GM19452 (cell line): ENCODE results near the gene CXXC5.

ENCODE experiments used
- ATAC-seq: cut with Tn5 transposase; IDR thresholded peaks from one replicate; pipeline ENCODE4 v1.9.1; 2021; ENCODE audit not compliant: unreplicated experiment

CXXC5 gene

DNA sequence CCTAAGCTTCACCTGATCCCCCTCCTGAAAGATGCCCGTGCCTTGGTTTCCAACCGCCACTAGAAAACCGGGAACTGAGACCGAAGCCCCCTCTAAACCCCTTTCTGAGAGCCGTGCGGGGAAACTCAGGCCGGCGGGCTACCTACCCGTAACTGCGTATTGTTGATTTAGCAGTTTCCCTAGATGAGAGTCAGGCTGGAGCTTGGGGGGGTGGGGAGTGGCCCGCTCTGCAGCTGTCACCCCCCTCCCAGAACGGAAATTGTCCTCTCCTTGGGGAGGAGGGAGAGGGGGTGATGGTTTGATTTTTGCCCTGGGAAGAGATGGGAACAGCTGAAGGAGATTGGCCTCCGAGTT is 2.5 kb downstream of the CXXC5 start:
- no peak for ATAC-seq

DNA sequence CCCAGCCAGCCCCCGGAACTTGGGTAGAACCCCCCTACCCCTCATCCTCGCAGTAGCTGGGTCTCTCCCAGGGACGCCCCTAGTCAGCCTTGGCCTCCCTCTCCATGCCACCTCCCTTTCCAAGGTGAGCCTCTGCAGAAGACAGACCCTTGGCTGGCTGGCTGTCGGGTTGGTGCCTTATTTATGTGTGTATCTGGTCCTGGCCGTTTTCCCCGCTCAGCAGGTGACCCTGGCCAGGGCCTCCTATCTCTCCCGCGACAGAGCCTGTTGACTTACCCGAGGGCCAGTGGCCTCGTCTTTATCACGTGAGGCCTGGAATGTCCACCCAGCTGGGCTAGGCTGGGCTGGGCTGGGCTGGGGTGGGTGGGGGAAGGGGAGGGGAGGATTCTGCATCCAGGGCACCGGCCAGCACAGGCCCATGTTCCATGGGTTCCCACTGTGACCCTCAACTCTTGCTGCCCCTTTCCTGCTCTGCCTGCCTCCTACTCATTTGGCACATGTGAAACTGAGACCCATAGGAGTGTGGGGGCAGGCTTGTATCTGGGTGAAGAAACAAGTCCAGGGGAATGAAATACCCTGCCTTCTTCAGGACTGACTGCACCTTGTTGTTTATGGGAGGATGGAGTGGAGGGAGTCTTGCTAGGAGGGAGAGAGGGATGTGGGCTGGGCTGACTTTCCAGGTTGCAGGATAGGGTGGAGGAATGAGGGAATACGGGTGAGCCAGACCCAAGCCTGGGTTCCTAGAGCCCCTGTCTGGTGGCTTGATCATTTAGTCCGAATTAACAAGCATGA is 3.1 kb downstream of the CXXC5 start:
- ATAC-seq = no peak

DNA sequence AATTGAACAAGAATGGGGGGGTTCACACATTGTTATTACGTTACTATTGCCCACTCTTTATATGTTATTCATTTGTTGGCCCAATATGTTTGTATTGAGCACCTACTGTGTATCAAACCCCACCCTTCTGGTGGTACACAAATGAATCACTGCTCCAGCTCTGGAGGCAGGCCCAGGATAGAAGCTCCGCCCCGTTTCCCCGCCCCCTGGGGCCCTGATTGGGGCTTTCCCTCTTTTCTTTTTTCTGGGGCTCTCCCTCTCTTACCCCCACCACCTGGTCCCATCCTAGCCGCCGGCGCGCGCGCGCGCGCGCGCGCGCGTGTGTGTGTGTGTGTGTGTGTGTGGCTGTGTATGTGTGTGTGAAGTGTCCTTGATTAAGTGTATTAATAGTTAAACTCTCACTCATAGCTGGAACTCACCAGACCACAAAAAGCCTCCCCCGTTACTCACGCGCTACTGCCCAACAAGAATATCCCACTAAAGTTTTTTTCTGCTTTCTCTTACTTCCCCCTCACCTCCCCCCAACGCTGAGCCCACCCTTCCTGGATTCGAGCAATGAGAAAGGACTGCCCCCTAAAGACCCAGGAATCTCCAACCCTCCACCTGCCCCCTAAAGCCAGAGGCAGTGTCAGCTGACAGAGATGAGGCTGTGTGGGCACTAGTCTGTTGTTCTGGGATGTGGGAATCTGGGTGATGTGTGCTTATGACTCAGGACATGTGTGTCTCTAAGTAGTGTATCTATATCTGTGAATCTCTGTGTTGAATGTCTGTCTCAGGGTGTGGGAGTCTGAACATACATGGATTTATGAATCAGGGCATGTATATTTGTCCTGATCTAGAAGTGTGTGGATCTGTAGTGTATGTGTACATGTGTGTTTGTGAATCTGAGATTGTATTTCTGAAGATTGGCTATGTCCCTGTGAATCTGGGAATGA is 4.0 kb downstream of the CXXC5 start:
- ATAC-seq = peak; percentile 39

DNA sequence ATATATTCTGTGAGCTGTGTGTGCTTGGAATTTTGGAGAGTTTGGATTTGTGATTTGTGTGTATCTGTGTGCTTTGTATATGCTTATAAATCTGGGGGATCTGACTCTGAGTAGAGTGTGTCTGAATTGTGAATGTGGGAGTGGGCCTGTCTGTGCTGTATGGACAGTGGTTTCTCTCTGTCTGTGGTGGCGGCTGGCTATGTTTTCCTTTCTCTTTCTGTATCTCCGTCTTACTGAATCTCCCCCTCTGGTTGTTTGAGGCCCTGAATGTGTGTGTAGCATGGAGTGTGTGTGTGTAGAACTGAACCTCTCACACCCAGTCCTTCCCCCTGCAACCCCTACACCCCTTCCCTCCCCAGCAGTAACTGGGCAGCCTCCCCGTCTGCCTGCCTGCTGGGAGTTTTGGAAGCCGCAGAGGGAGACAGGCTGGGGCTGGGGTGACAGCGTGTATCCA is 4.7 kb downstream of the CXXC5 start:
- peak; percentile 35 for ATAC-seq

DNA sequence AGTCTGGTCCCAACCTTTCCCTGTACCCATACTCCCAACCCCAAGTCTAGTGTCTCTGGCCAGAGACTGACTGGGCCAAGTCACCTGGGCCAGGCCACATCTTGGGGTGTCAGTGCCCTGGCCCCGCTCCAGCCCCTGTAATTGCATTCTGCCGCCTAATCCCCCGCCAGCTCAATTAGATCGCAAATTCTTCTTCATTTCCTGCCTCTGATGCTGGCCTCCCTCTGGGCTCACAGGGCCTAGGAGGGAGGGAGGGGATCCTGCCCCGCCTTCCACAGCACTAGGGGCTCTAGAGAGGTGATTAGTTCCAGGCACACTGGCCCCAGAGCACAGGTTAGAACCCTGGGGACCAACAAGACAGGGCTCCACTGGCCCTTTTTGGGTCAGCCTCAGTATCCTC is 5.5 kb downstream of the CXXC5 start:
- ATAC-seq = no peak

DNA sequence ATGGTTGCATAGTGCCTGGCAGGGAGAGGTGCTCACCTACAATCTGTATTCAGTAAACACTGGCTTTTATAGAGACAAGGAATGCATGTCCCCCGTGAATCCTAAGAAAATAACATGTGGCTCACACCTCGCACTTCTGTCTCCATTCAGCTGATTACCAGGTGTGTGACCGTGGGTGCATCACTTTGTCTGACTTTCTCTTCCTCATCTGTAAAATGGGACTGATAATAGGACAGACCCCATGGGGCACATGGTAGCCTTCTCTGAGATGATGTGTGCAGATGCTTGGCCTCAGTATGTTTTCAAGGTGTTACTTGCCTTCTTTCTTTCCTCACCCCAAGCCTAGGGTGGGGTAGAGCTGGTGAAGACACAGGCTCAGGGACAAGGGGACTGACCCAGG is 6.3 kb downstream of the CXXC5 start:
- no peak for ATAC-seq

DNA sequence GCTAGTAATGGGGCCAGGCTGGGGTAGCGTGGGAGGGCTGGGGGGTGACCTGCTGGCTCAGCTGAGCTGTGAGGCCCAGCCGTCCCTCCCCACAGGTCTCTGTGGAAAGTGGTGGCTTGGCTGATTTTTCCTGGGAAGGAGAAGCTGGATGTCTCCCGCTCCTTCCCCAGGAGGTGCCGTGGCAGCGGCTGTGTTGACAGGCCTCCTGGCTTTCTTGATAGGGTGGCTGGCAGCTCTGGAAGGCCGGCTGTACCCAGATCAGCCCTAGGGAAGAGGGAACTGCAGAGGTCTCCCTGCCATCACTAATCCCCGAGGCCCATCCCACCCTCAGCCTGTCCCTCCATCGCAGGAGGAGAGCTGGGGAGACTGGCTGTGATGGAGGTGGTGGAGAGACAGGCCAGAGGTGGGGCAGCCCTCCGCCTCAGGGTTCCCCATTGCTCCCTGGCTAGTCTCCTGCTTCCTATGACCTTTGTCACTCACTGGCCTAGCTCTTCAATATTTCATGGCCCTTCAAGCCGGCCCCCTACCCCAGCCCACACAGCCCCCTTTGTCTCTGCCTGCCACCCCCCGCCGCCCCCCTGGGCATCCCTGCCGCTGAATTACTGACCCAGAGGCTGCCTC is 6.8 kb downstream of the CXXC5 start:
- ATAC-seq = no peak

DNA sequence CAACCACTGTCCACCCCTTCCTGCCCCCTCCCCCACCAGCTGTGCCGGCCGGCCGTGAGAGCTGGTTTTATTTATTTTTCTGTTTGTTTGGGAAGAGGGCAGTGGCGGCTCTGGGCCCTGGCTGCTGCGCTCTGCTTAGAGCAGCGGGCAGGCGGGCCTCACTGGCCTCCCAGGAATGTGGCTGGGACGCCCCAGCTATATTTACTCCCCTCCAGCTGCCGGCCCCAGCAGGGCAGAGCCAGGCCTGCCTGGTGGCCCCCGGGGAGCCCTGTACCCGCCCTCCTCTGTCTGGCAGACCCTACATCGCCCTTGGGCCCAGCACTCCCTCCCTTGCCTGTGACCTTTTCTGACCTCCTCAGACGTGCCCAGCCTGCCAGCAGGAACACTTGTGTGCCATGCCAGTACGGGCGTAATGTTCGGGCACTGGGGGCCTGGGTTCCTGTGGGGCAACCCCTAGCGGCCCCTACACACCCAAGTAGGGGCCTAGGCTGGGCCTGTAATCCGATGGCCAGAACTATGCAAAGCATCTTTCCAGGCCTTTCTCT is 7.7 kb downstream of the CXXC5 start:
- ATAC-seq = no peak

DNA sequence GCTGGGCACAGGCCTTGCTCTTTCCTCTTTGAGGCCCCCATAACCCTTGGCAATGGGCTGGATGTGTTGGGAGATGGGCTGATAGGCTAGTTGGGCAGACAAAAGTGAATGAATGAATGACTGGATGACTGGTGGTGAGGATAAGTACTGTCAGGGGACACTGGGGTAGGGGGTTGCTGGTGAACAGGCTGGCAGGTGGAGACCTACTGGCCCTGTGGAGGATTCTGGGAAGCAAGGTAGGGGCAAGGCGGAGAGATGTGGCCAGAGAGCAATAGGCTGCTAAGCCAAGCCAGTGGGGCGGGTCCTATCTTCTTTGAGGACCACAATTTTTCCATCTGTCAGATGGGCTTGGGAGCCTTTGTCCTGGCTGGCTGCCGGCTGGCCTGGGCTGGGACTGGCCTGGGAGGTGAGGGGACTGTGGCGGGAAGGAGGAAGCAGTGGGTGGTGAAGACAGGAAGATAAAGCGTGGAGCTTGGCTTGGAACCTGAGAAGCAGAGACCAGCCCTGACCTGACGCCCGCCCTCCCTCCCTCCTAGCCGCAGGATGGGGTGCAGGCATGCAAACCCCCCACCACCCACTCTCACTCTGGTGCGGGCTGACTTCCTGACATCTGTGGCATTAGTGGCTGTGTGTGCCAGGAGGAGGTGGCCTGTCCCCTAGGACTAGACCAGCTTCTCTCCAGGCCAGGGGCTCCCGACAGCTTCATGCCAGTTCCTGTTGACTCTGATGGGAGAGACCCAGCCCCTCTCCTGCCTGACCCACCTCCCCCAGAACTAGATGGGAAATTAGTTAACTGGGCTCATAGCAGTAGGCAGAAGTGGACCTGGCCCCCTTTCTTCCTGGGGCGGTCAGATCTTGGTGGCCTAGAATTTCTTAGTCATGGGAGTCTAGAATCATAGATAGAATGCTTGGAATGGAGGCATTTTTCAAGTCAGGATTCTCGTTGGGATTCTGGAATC is 9.5 kb downstream of the CXXC5 start:
- no peak for ATAC-seq

DNA sequence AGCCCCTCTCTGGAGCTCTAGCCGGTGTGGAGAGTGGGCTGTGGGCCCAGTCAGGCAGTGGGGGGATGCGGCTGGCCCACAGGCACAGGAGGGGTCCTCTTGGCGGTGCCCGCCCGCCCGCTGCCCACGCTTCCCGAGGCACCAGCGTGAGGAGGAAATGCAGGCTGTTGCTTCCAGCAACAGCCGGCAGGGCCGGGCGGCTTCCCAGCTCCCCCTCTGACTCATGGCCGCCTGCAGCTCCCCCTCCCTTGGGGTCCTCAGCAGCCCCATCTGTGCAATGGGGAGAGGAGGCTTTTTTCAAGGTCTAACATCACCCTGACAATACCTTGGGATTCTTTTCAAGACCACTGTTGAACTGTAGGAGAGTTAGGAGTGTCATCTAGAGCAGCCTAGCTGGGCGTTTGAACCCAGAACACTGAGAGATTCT is 10.4 kb downstream of the CXXC5 start:
- ATAC-seq = no peak

DNA sequence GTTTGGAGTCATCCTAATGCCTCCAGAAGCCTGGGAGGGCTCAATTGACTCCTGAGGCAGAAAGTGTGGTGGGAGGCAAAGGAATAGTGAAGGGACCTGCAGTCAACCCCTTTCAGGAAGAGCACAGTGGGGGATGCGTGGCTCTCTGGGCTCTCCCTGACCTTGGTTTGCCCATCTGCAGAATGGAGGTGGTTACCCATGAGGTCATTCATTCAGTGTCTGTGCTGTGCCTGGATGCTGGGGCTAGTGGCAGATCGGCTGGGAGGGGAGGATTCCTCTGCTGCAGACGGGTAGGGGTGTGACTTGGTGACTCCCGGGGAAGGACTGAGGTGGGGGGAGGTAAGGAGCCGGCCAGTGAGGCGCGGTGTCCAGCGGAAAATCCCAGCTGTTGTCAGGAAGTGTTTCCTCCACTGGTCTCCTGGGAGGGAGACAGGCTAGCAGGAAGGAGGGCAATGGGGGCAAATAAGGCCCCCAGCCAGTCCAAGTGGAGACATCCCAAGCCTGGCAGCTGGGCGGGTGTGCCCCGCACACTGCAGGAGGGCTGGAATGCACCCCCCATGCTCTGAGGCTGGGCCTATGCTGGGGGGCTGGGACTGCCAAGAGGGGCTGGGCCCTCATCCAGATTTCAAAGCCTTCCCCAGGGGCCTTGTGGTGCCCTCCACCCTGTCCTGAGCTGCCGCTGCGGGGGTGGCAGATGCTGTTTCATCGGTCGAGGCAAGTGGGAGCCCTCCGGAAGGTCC is 10.9 kb downstream of the CXXC5 start:
- ATAC-seq = no peak

DNA sequence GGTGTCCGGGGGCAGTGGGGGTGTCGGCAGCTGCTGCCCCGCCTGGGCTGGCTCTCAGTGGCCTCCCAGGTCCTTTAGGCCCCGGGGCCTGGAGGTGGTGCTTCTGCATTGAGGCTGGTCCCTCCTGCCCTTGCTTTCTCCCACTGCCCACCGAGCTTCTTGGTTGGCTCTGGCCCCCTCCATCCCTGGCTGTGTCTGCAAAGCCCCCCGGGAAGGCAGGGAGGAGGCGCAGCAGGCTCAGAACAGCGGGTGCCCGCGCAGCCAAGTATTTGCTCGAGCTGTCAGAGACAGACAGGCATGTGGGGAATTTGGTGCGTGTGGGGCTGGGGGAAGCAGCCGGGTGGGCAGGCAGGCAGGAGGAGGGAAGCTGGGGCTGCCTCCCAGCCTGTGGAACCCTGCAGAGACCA is 11.5 kb downstream of the CXXC5 start:
- no peak for ATAC-seq

DNA sequence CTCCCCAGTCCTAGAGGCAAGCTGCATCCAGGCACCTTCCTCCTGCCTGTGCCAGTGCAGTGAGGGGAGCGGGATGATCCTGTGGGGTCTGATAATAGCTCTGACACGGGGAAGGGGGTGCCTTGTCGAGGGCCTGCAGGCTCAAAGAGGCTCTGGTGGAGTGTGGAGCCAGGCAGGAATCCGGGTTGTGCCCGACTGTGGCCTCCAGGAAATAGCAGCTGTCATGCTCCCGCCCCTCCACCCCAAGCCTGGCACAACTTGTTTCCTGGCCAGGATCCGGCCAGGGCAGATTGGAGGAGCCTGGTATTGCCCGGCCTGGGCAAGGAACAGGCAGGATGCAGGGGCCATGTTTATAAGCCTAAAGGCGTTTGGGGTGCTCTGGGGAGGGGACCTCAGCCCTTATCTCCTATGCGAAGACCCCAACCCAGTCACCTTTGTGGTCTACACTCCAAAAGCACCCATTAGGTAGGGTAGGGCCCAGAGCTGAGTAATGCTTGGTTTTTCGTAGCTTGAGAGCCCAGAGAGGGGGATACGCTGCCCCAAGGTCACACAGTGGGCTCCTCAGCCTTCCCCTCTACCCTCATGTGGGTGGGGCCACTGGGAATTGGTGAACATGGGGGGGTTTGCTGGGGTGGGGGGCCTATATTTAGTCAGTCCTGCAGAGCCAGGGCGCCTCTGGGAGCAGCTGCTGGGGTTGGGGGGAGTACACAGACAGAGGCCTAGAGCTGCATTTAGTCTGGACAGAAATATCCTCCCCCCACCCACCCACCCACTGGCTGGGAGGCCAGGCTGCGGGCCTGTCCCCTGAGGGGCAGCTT is 12.2 kb downstream of the CXXC5 start:
- ATAC-seq = no peak

DNA sequence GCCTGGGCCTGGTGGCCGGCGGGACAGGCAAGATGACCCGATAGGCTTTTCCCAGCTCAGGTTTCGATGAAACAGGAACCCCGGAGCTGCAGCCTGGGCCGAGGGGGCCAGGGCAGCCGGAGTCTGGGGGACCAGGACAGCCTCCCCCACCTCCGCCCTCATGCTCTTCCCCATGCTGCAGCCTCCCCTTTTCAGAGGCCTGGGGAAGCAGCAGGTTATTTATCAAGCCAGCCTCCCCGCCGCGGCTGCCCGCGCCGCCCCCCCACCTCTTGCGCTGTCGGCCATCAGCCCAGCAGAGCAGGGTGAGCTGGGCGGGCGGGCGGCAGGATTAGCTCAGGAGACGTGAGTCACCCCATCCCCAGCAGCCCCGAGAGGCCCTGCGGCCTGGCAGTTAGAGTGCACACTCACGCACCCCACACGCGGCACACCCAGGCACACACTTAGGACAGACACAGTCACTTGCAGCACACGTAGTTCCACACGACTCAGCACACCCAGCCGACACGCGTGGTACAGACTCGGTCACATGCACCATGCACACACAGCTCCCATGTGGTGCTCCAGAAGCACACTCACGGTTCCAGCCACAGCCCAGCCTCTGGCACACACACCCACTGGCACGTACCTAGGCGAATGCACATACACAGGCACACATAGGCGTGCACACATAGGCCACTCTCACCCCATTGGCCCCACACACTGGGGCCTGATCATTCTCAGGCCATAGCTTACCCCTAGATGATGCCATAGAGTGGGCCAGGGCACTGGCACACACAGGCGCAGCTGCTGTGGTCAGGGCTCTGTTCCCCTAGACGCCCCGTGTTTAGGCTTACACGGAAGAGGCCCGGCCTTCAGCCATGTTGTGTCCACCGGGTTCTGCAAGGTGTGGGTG is 13.0 kb downstream of the CXXC5 start:
- no peak for ATAC-seq

DNA sequence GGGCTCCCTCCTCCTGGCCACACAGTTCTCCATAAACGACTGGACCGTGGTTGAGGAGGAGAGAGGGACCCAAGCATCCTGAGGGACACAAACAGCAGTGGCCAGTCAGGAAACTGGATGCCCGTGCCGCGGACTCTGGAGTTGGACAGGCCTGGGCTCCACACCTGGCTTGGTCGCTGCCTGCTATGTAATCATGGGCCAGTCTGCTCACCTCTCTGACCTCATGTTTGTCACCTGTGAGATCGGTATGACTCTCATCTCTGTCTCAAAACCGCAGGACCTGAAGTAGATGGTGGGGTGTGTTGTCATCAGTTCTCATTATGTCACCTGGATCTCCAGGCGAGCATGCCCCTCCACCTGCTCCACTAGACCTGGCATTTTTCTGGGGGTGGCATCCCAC is 14.5 kb downstream of the CXXC5 start:
- no peak for ATAC-seq

DNA sequence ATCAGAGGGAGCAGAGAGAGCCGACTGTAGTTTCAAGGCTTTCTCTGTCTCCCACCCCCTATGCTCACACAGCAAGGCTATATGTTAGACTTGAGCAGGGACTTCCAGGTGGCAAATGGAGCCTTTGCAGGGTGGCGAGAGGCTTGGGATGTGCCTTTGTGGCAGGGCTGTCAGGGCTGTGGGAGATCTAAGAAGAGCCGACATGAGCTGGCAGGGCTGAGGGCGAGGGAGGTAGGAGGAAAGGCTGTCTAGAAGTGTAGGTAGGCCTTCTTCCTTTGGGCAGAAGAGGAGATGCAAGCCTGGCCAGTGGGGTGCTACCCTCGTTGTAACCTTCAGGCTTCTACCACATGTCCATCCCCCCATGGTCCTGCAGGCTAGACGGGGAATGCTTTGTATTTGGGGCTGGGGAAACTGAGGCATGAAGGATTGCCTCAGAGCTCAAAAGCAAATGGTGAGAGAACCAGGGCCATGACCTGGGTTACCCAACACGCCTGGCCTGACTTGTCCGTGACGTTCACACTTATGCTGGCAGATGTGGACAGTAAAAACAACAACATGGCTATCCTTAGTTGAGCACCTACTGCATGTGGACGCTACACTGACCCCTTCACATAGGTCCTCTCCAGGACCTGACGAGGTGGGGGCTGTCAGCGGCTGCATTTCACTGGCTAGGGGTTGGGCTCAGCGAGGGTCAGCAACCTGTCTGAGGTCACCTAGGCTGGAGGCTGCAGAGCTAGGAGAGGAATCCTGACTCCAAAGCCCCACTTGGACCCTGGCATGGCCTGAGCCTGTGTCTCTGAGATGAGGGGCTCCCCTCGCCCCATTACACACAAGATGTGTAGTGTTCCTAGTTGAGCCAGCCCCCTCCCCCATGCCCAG is 15.3 kb downstream of the CXXC5 start:
- no peak for ATAC-seq
